AG04449 (cell line): ENCODE measurements around the gene KCNH2.

Experiments
- CTCF ChIA-PET: fragments of 350-600 bp; formaldehyde crosslinking; extraction: SDS; loops from one replicate; lab custom pipeline; 2021; ENCODE audit warnings: antibody characterized with exemption; lab: Yijun Ruan, JAX
- POLR2A ChIA-PET: fragments of 400-600, 350-600 bp; formaldehyde crosslinking; extraction: SDS; loops from one replicate; lab custom pipeline; 2020; ENCODE audit warnings: antibody characterized with exemption, inconsistent platforms; lab: Yijun Ruan, JAX
- DNase-seq: peaks from one replicate; pipeline ENCODE4 v3.0.0-alpha.2; 2010; ENCODE audit warnings: low read depth, low spot score
- H3K4me3 ChIP-seq: 2 replicates; pipeline ENCODE4 v1.5.1; 2011; ENCODE audit warnings: low read depth, mild to moderate bottlenecking, control low read depth, low read length
- CTCF ChIP-seq: IDR thresholded peaks from one replicate; pipeline ENCODE4 v1.5.1; 2011; ENCODE audit warnings: mild to moderate bottlenecking, moderate library complexity, low read length, control low read depth, inconsistent platforms; ENCODE audit not compliant: insufficient read depth; ENCODE audit errors: missing control alignments

KCNH2 gene

GRCh38 chr7:150931199-150931869 lies 46.8 kb downstream of the KCNH2 start:
- no peak overlapping the region for H3K4me3 ChIP-seq
- ChIA-PET CTCF (interaction anchor here (1.8 kb wide), 1 partner anchor 33 kb away, joined by 6 read pairs; no protein-coding TSS in a partner anchor), POLR2A (no interaction called here)
- no peak for TF ChIP-seq CTCF
- no peak for DNase-seq

GRCh38 chr7:150928541-150928940 lies 49.6 kb downstream of the KCNH2 start:
- POLR2A ChIA-PET, result no interaction called here
- CTCF ChIA-PET, result interaction anchor here (1.7 kb wide), 1 partner anchor 30 kb away, joined by 7 read pairs; no protein-coding TSS in a partner anchor
- no peak overlapping the region for H3K4me3 ChIP-seq
- DNase-seq, result no peak
- TF ChIP-seq CTCF, result no peak

- no peak for TF ChIP-seq CTCF
- no peak for DNase-seq
- no peak overlapping the region for H3K4me3 ChIP-seq
- CTCF ChIA-PET, result interaction anchor here (1.7 kb wide), 1 partner anchor 30 kb away, joined by 7 read pairs; no protein-coding TSS in a partner anchor
- POLR2A ChIA-PET, result no interaction called here
Observed at GRCh38 chr7:150927956-150928344, 50.2 kb downstream of the KCNH2 start.

GRCh38 chr7:150927157-150927955 lies 50.8 kb downstream of the KCNH2 start:
- no peak for DNase-seq
- no peak overlapping the region for H3K4me3 ChIP-seq
- CTCF ChIA-PET, result no interaction called here
- POLR2A ChIA-PET, result no interaction called here
- TF ChIP-seq CTCF, result no peak

- no peak for DNase-seq
- POLR2A ChIA-PET, result no interaction called here
- CTCF ChIA-PET, result interaction anchor here (0.8 kb wide), 1 partner anchor 28 kb away, joined by 3 read pairs; no protein-coding TSS in a partner anchor
Observed at GRCh38 chr7:150926066-150926465, 52.1 kb downstream of the KCNH2 start.

More at GRCh38 chr7:150926066-150926465, 52.1 kb downstream of the KCNH2 start:
- H3K4me3 ChIP-seq, result no peak overlapping the region
- no peak for TF ChIP-seq CTCF
